AML-193 (cell line): ENCODE measurements around the gene ATRIP.

Experiments
- DNase-seq, 2 experiments: peaks; one replicate each; lab custom pipeline; 2025; lab: John Stamatoyannopoulos, UW

ATRIP gene

GRCh38 chr3:48410205-48411040, 36.1 kb upstream of the ATRIP start:
- DNase-seq, result no peak

GRCh38 chr3:48411041-48411588, 35.4 kb upstream of the ATRIP start:
- DNase-seq, result no peak

- DNase-seq, result no peak
Measured at GRCh38 chr3:48411606-48412374, 34.7 kb upstream of the ATRIP start.

- DNase-seq, result no peak
Measured at GRCh38 chr3:48412375-48413001, 34.0 kb upstream of the ATRIP start.

GRCh38 chr3:48413086-48413485, 33.5 kb upstream of the ATRIP start:
- no peak for DNase-seq

- no peak for DNase-seq
Measured at GRCh38 chr3:48413611-48414010, 32.9 kb upstream of the ATRIP start.

GRCh38 chr3:48414376-48415250, 31.9 kb upstream of the ATRIP start:
- DNase-seq, result no peak

- DNase-seq, result no peak
Measured at GRCh38 chr3:48415251-48415953, 31.1 kb upstream of the ATRIP start.

GRCh38 chr3:48416091-48416505, 30.4 kb upstream of the ATRIP start:
- no peak for DNase-seq

- no peak for DNase-seq
Measured at GRCh38 chr3:48416546-48416945, 30.0 kb upstream of the ATRIP start.

GRCh38 chr3:48417529-48418108, 28.9 kb upstream of the ATRIP start:
- DNase-seq, result no peak

- no peak for DNase-seq
Measured at GRCh38 chr3:48418140-48418539, 28.4 kb upstream of the ATRIP start.

GRCh38 chr3:48418651-48419050, 27.9 kb upstream of the ATRIP start:
- no peak for DNase-seq

GRCh38 chr3:48419149-48419548, 27.4 kb upstream of the ATRIP start:
- no peak for DNase-seq

GRCh38 chr3:48419597-48419996, 26.9 kb upstream of the ATRIP start:
- DNase-seq, result no peak

GRCh38 chr3:48420561-48420960, 26.0 kb upstream of the ATRIP start:
- no peak for DNase-seq

GRCh38 chr3:48422272-48422671, 24.3 kb upstream of the ATRIP start:
- no peak for DNase-seq

GRCh38 chr3:48422681-48423080, 23.9 kb upstream of the ATRIP start:
- DNase-seq, result no peak

- DNase-seq, result no peak
Measured at GRCh38 chr3:48423241-48423882, 23.2 kb upstream of the ATRIP start.
